GM19240 (cell line): ENCODE results near the gene MEGF6.
A peak's percentile ranks its signal among the peaks of the same experiment; 100 is the strongest.
"Not testable (repeated sequence)": the region's sequence is repeated elsewhere in the genome, so short reads cannot be mapped to it uniquely, and the experiment has no call there.

ENCODE experiments used
- DNase-seq: peaks from one replicate; pipeline ENCODE4 v3.0.0; 2011; ENCODE audit warnings: low spot score; ENCODE audit not compliant: insufficient read length

The MEGF6 gene

DNA sequence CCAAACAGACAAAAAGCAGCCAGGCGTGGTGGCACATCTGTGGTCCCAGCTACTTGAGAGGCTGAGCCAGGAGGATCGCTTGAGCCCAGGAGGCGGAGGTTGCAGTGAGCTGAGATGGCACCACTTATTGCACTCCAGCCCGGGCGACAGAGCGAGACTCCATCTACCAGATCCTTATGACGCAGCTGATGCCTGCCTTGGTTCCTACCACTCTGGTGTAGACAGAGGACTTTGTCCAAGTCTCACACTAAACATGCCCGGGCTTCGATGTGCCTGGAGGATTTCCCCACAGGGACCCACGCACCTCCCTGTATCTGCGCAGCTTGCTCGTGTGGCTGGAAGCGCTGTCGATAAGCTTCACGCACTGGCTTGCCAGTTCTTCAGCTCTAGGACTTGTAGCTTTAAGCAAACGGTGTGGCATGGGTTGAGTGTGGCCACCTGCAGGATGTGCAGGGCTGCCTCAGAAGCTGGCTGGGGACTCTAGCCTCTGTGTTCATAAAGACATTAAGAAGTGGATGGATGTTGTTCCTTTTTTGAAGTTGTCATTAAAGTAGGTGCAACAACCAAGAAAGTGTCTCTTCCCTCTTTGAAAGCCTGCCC is 18.4 kb upstream of the MEGF6 start:
- DNase-seq, result no peak

DNA sequence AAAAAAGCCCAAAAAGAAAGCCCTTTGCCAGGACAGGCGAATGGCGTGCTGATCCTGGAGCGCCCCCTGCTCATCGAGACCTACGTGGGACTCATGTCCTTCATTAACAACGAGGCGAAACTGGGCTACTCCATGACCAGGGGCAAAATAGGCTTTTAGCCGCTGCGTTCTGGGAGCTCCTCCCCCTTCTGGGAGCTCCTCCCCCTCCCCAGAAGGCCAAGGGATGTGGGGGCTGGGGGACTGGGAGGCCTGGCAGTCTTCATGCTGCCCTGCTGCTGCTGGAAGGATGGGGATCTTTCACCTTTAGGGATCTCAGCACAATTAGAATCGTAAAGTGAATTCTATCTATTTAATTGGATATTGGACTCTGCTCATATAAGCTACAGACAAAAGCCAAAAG is 17.1 kb upstream of the MEGF6 start:
- DNase-seq, result no peak

GRCh38 chr1:3627515-3628253 is 16.4 kb upstream of the MEGF6 start:
- DNase-seq, result no peak

GRCh38 chr1:3626025-3626424 is 14.7 kb upstream of the MEGF6 start:
- no peak for DNase-seq

DNA sequence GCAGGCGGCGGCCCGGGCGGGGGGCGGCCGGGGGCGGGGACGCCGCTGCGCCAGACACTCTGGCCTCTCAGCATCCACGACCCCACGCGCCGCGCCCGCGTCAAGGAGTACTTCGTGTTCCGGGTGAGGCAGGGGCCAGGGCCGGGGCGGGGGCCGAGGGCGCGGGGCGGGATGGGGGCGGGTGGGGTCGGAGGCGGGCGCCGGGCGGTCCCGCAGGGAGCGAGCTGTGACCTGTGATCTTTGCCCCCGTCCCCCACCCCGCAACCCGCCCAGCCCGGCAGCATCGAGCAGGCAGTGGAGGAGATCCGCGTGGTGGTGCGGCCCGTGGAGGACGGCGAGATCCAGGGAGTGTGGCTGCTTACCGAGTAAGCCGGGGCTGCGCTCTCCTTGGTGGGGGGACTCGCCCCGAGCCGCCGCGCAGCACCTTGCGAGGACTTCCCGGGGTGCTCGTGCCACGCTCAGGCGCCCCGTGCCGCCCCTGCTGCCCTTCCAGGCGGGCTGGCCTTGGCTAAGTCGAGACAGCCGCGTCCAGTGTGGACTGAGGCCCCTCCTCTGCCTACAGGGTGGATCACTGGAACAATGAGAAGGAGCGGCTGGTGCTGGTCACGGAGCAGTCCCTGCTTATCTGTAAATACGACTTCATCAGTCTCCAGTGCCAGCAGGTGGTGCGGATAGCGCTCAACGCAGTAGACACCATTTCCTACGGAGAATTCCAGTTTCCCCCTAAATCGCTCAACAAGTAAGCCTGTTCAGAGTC is 14.0 kb upstream of the MEGF6 start:
- no peak for DNase-seq

GRCh38 chr1:3624200-3625136 is 13.2 kb upstream of the MEGF6 start, which contains the start of gene TPRG1L:
Gene TPRG1L, plus strand, starts transcription at chr1:3625015. Its CDS starts 58 bp downstream, at chr1:3625073.
- DNase-seq, result peak; percentile 100

- no peak for DNase-seq
Measured at GRCh38 chr1:3623441-3624199, 12.3 kb upstream of the MEGF6 start.

DNA sequence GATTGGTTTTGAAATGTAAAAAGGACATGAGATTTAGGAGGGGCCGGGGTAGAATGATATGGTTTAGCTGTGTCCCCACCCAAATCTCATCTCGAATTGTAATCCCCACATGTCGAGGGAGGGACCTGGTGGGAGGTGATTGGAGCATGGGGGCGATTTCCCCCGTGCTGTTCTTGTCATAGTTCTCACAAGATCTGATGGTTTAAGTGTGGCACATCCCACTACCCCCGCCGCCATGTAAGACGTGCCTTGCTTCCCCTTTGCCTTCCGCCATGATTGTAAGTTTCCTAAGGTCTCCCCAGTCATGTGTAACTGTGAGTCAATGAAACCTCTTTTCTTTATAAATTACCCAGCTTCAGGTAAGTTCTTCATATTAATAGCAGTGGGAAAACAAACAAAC is 10.8 kb upstream of the MEGF6 start:
- DNase-seq, result not testable (repeated sequence)

- DNase-seq, result not testable (repeated sequence)
Measured at GRCh38 chr1:3621151-3621671, 9.9 kb upstream of the MEGF6 start.

- DNase-seq, result no peak
Measured at GRCh38 chr1:3620708-3621107, 9.4 kb upstream of the MEGF6 start.

GRCh38 chr1:3618881-3619671 is 7.8 kb upstream of the MEGF6 start:
- peak; percentile 69 for DNase-seq

DNA sequence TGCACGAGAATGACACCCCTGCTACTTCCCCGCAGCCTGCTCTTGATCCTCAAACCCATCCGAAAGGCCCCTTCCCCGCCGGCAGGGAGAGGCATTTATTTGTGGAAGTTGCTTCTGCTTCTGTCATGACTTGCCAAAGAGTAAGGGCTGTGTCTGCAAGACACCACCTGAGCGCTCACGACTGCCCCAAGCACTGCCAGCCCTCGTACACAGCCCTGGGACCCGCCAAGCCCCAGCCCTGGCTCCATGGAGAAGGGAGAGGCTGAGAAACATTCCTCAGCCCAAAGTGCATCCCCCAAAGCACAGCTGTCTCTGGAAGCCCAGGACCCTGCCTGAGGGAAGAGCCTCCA is 7.2 kb upstream of the MEGF6 start:
- DNase-seq, result no peak

DNA sequence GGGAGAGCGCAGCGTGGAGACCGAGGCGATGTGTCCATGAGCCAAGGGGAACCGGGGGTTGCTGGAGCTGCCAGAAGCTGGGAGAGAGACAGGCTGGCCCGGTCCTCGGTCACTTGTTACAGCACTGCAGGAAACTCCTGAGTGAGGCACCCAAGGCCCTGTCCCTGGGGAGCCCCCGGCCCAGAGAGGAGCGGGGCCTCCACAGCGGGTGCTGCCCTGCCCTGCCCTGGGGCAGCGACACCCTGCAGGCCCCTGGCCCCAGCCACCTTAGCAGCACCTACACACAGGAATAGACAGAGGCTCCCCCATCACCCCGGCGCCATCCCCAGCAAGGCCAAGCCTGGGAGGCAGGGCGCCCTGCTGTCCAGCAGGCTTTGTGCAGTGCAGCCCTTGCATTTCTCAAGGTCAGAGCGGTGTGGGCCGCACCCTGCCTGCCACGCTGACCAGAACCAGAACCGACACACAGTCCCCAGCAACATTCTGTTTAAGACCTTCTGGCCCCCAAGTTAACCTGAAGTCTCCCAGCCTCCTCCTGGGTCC is 6.6 kb upstream of the MEGF6 start:
- DNase-seq, result no peak

- DNase-seq, result no peak
Measured at GRCh38 chr1:3616861-3617260, 5.6 kb upstream of the MEGF6 start.

DNA sequence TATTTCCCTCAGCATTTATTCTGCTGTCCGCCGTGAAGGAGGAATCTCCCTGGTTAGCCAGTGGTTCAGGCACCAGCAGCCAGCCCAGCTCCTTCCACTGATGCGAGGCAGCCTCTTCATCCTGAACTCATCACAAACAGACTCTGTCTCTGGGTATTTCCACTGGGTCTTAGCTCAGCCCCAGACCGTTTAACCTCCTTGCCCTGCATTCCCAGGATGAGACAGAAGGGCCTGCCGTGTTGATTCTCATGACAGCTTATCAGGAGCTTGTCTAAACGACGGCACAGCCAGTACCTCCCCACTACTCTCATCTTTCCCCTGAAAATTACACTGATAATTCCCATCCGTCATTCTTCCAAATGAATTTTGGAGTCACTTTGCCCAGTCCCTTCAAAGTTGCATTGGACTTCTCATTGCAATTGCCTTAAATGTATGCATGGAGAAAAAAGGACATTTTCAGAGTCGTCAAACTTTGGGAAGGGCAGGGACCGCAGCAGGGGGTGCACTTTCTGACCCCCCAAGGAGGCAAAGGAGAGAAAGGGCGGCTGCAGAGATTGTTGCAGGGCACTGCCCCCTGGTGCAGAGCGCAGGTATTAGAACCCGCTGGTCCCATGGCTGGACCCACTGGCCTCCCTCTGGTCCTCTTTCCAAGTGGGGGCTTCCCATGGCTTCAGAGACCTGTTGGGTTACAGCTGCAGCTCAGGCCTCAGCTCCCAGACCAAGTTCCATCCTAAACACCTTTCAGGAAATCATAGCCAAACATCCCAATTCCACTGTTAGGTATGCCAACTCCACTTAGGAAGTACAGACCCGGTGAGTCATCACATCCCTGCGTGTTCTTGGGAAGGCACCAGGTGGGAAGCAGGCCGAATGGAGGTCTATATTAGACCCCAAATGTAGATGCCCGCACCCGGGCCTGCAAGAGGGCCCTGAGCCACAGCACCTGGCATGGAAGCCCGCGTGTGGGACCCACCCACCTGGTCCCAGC is 3.7 kb upstream of the MEGF6 start:
- DNase-seq, result no peak

DNA sequence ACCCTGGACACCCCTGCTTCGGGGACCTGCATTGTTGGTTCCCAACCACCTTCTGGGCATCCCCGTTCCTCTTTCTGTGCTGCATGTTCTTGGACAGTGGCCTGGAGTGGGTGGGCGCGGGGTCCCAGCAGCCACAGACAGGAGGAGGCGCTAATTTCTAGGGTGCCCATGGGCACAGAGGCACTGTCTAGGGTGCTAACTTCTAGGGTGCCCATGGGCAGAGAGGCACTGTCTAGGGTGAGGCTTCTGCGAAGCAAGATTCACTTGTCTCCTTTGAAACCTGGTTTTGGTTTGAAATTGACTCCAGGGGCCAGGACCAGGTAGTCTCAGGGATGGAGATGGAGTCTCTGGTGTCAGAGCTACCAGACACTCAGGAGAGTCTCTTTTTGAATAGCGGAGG is 815 bp upstream of the MEGF6 start:
- DNase-seq, result no peak

DNA sequence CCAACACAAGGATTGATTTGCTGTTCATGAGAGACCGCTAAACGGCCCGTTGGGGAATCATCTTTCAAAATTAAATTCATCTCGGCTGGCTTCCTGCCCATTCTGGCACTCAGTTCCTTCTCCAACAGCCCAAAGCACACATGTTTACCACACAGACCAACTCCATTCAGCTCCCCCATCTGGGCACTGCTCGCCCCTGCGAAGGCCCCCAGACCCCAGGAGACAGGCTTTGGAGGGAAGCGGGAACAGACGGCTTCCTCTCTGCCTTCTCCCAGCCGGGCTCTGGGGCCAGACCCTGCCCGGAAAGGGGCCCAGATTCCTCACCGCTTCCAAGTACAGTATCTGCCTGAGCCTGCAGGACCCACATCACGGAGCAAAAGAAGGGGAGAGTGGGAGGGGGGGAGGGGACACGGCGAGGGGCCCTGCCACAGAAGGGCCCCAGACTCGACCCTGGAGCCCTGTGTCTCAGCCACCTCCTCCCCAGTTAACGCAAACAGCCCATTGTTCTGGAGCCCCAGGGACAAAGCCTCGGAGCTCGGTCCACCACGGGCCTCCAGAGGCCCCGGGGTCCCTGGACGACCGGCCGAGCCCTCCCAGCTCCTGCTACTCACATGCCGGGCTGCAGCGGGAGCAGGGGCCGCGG is 660 bp downstream of the MEGF6 start:
- DNase-seq, result no peak
